Astrocyte (in vitro differentiated cells and primary cell): Measurements from ENCODE around the gene BNIP5. TPM values are rescaled to one million over a fixed set of nuclear protein-coding genes. Genes with fewer than 3 reads are reported as not detected.
A peak's percentile ranks its signal among the peaks of the same experiment; 100 is the strongest.

ENCODE experiments used
- DNase-seq: peaks from one replicate; pipeline ENCODE4 v3.0.0-alpha.2; 2010; ENCODE audit warnings: low read depth
- FAIRE-seq: peaks from 2 replicates; lab custom pipeline; 2011; peaks lifted over from hg19 to GRCh38; lab: Jason Lieb, UNC
- H2AFZ ChIP-seq: 2 replicates; pipeline ENCODE4 v1.6.0; 2012; ENCODE audit warnings: low read depth, low read length, inconsistent platforms
- H3K27ac ChIP-seq: 2 replicates; pipeline ENCODE4 v1.5.1; 2011; ENCODE audit warnings: low read depth, low read length, inconsistent platforms
- H3K27me3 ChIP-seq: 2 replicates; pipeline ENCODE4 v1.6.0; 2011; ENCODE audit warnings: low read length, inconsistent platforms; ENCODE audit not compliant: insufficient read depth
- H3K36me3 ChIP-seq: 2 replicates; pipeline ENCODE4 v1.5.1; 2011; ENCODE audit warnings: low read length, inconsistent platforms; ENCODE audit not compliant: insufficient read depth
- H3K4me1 ChIP-seq: 2 replicates; pipeline ENCODE4 v1.5.1; 2011; ENCODE audit warnings: low read length, inconsistent platforms; ENCODE audit not compliant: insufficient read depth
- H3K4me2 ChIP-seq: 2 replicates; pipeline ENCODE4 v1.6.0; 2012; ENCODE audit warnings: low read length, inconsistent platforms
- H3K4me3 ChIP-seq: 2 replicates; pipeline ENCODE4 v1.5.1; 2011; ENCODE audit warnings: low read depth, mild to moderate bottlenecking, low read length, inconsistent platforms; ENCODE audit not compliant: insufficient read depth
- H3K79me2 ChIP-seq: 2 replicates; pipeline ENCODE4 v1.6.0; 2012; ENCODE audit warnings: mild to moderate bottlenecking, low read length, inconsistent platforms; ENCODE audit not compliant: insufficient read depth
- H3K9ac ChIP-seq: 2 replicates; pipeline ENCODE4 v1.6.0; 2012; ENCODE audit warnings: mild to moderate bottlenecking, low read length, inconsistent platforms
- H3K9me3 ChIP-seq: 2 replicates; pipeline ENCODE4 v1.5.1; 2012; ENCODE audit warnings: low read depth, mild to moderate bottlenecking, low read length, inconsistent platforms; ENCODE audit not compliant: insufficient read depth
- H4K20me1 ChIP-seq: 2 replicates; pipeline ENCODE4 v1.6.0; 2012; ENCODE audit warnings: low read length, inconsistent platforms; ENCODE audit not compliant: insufficient read depth
- H3K27ac Mint-ChIP-seq: one replicate; pipeline ENCODE4 v1.8.0; 2021; ENCODE audit warnings: mild to moderate bottlenecking, mixed read lengths; ENCODE audit not compliant: unreplicated experiment
- H3K27me3 Mint-ChIP-seq: one replicate; pipeline ENCODE4 v1.8.0; 2021; ENCODE audit warnings: low read depth, mixed read lengths; ENCODE audit not compliant: unreplicated experiment
- H3K36me3 Mint-ChIP-seq: one replicate; pipeline ENCODE4 v1.8.0; 2021; ENCODE audit warnings: low read depth, mixed read lengths; ENCODE audit not compliant: unreplicated experiment
- H3K4me1 Mint-ChIP-seq: one replicate; pipeline ENCODE4 v1.8.0; 2021; ENCODE audit warnings: low read depth, mixed read lengths; ENCODE audit not compliant: unreplicated experiment
- H3K4me3 Mint-ChIP-seq: one replicate; pipeline ENCODE4 v1.8.0; 2021; ENCODE audit warnings: mild to moderate bottlenecking, moderate library complexity, mixed read lengths; ENCODE audit not compliant: unreplicated experiment
- H3K9me3 Mint-ChIP-seq: one replicate; pipeline ENCODE4 v1.8.0; 2021; ENCODE audit warnings: mild to moderate bottlenecking, mixed read lengths; ENCODE audit not compliant: unreplicated experiment
- EZH2 ChIP-seq: IDR thresholded peaks from 2 replicates; pipeline ENCODE4 v1.6.1; 2012; ENCODE audit warnings: mild to moderate bottlenecking, low read length, inconsistent platforms; ENCODE audit not compliant: insufficient read depth
- total RNA-seq: library from RNA; stranded (reverse); gene quantifications from 2 replicates; pipeline ENCODE4 v1.2.1, GENCODE V29; 2021
- TF ChIP-seq, protein P1 (sequence below): IDR thresholded peaks from 2 replicates; pipeline ENCODE4 v1.5.1; 2011; ENCODE audit warnings: low read depth, mild to moderate bottlenecking, inconsistent platforms, low read length, moderate library complexity; ENCODE audit not compliant: insufficient read depth

The BNIP5 gene
- total RNA-seq, 1 donor from 2014 or later, result not detected

DNA sequence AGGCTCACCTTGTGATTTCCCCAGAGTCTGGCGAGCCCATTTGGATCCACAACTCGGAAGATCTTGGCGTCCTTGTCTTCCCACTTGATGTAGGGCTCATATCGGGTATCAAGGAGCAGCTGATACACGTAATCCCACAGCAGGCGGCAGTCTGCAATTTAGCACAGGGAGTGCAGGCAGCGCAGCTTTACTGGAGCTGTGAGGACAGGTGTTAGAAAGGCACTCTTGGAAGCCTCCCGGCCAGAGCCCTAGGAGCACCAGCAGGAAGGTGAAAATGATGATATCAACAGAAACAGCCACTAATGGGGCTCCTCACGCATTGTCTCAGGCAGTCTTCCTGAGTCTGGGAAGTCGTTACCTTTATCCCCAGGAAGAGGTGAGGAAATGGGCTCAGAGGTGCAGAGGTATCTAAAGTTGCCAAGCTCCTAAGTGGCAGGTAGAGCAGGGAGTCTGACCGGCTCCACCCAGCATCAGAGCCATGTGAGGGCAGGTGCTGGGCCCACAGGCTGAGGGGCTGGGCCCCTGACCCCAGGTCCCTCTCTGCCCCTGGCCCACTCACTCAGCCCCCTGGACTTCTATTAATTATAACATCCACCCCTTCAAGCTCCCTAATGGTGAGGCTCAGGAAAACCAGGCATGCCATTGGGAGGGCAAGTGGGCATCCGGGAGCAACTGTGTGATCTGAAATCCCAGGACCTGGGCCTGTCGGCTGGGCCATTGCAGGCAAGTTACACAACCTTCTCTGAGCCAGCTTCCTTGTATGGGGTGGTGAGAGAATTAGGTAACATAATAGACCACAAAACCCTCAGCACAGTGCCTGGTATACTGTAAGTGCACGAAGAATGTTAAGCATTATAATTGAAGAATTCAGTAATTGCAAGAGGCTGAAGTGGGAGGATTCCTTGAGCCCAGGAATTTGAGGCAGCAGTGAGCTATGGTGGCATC is 32.5 kb upstream of the BNIP5 start:
- no peaks in the 10 kb centered on the region for H3K9me3 ChIP-seq
- Mint-ChIP-seq H3K27ac (peak overlapping the region; percentile 77), H3K36me3 (peaks cover 6% of the 10 kb centered on the region), H3K9me3 (no peaks in the 10 kb centered on the region), H3K4me1 (peaks cover 8% of the 10 kb centered on the region), H3K4me3 (no peak overlapping the region), H3K27me3 (peaks cover 22% of the 10 kb centered on the region)
- H3K9ac ChIP-seq, result no peak overlapping the region
- no peak overlapping the region for H3K4me3 ChIP-seq
- no peaks in the 10 kb centered on the region for H3K36me3 ChIP-seq
- H3K79me2 ChIP-seq, result no peaks in the 10 kb centered on the region
- no peak overlapping the region for H2AFZ ChIP-seq
- DNase-seq (peak; percentile 93), FAIRE-seq (peak; percentile 45)
- peaks cover 9% of the 10 kb centered on the region for H3K4me1 ChIP-seq
- TF ChIP-seq, protein P1, sequence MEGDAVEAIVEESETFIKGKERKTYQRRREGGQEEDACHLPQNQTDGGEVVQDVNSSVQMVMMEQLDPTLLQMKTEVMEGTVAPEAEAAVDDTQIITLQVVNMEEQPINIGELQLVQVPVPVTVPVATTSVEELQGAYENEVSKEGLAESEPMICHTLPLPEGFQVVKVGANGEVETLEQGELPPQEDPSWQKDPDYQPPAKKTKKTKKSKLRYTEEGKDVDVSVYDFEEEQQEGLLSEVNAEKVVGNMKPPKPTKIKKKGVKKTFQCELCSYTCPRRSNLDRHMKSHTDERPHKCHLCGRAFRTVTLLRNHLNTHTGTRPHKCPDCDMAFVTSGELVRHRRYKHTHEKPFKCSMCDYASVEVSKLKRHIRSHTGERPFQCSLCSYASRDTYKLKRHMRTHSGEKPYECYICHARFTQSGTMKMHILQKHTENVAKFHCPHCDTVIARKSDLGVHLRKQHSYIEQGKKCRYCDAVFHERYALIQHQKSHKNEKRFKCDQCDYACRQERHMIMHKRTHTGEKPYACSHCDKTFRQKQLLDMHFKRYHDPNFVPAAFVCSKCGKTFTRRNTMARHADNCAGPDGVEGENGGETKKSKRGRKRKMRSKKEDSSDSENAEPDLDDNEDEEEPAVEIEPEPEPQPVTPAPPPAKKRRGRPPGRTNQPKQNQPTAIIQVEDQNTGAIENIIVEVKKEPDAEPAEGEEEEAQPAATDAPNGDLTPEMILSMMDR, result no peak
- no peak for TF ChIP-seq EZH2
- no peak overlapping the region for H3K27ac ChIP-seq
- peaks cover 3% of the 10 kb centered on the region for H3K27me3 ChIP-seq
- H3K4me2 ChIP-seq, result no peak overlapping the region
- H4K20me1 ChIP-seq, result no peaks in the 10 kb centered on the region

DNA sequence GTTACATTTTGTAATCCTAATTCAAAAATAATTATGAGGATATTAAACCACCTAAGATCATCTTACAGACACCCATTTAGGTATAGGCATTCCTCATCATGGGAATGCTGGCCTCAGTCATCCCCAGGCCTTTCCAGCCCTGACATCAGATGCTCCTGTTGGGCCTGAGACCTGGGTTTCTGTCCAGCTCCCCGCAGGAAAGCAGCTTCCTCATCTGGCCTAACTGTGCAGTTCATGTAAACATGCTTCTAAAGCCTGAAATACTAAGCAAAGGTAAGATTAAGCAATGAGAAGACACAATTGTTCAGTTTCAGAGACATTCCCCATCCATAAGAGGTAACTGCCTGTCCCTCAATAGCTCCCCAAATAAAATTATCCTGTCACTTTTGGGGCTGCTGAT is 31.7 kb upstream of the BNIP5 start:
- no peaks in the 10 kb centered on the region for H4K20me1 ChIP-seq
- no peak overlapping the region for H3K9ac ChIP-seq
- H3K27ac ChIP-seq, result no peak overlapping the region
- no peak overlapping the region for H3K4me2 ChIP-seq
- H3K4me3 ChIP-seq, result no peak overlapping the region
- TF ChIP-seq, protein P1, result no peak
- no peak for TF ChIP-seq EZH2
- H2AFZ ChIP-seq, result no peak overlapping the region
- H3K27me3 Mint-ChIP-seq, result peaks cover 22% of the 10 kb centered on the region
- H3K4me3 Mint-ChIP-seq, result no peak overlapping the region
- no peaks in the 10 kb centered on the region for H3K36me3 ChIP-seq
- FAIRE-seq, result no peak
- H3K27me3 ChIP-seq, result peaks cover 2% of the 10 kb centered on the region
- peaks cover 8% of the 10 kb centered on the region for H3K4me1 Mint-ChIP-seq
- no peaks in the 10 kb centered on the region for H3K9me3 ChIP-seq
- peaks cover 9% of the 10 kb centered on the region for H3K4me1 ChIP-seq
- no peak for DNase-seq
- H3K9me3 Mint-ChIP-seq, result no peaks in the 10 kb centered on the region
- H3K79me2 ChIP-seq, result no peaks in the 10 kb centered on the region
- peaks cover 6% of the 10 kb centered on the region for H3K36me3 Mint-ChIP-seq
- H3K27ac Mint-ChIP-seq, result no peak overlapping the region

GRCh38 chr6:36367743-36368142 is 31.1 kb upstream of the BNIP5 start:
- H3K4me1 Mint-ChIP-seq, result peaks cover 8% of the 10 kb centered on the region
- no peak for FAIRE-seq

More at GRCh38 chr6:36367743-36368142, 31.1 kb upstream of the BNIP5 start:
- Histone ChIP-seq H3K27ac (no peak overlapping the region), H3K27me3 (peaks cover 2% of the 10 kb centered on the region), H3K79me2 (no peaks in the 10 kb centered on the region), H3K4me1 (peaks cover 9% of the 10 kb centered on the region), H3K36me3 (no peaks in the 10 kb centered on the region), H3K9ac (no peak overlapping the region), H3K9me3 (no peaks in the 10 kb centered on the region), H2AFZ (no peak overlapping the region), H3K4me3 (no peak overlapping the region), H3K4me2 (no peak overlapping the region), H4K20me1 (no peaks in the 10 kb centered on the region)
- no peak overlapping the region for H3K27ac Mint-ChIP-seq
- peaks cover 18% of the 10 kb centered on the region for H3K27me3 Mint-ChIP-seq
- DNase-seq, result no peak
- H3K4me3 Mint-ChIP-seq, result no peak overlapping the region
- H3K9me3 Mint-ChIP-seq, result no peaks in the 10 kb centered on the region
- TF ChIP-seq, protein P1, result no peak
- TF ChIP-seq EZH2, result no peak
- H3K36me3 Mint-ChIP-seq, result peaks cover 6% of the 10 kb centered on the region
